ENCODE data around the gene CHRM2. TPM values are rescaled to one million over a fixed set of nuclear protein-coding genes. Genes with fewer than 3 reads are reported as not detected.

Gene CHRM2
- total and polyA plus RNA-seq, 2 of the 8 experiments (the other 6 are each of a cell fraction or from before 2014, with no cell fraction given) = 0.17 to 0.32 TPM

- Histone ChIP-seq H3K23me2 (ENCODE audit: low read depth, low read length) (no peaks in the 10 kb centered on the region), H2BK15ac (ENCODE audit: low read length) (no peak overlapping the region), H3K4me2 (ENCODE audit: insufficient read depth in 1 of 2, low read depth in 2 of 2, low read length in 2 of 2) (no peak overlapping the region), H3K9me3 (ENCODE audit: insufficient read depth in 2 of 2, low read depth in 1 of 2, low read length in 1 of 2) (no peaks in the 10 kb centered on the region), H3K18ac (ENCODE audit: extremely low read depth, low read length) (no peak overlapping the region), H3K4me1 (replicated peaks in 1 of 4; ENCODE audit: control insufficient read depth in 3 of 4, insufficient read depth in 4 of 4, low read length in 3 of 4) (0 out of 7 replicates have a peak, but pooled peaks cover 0 to 1% (median 0%) of the 10 kb centered on the region in 4 experiments), H3K23ac (ENCODE audit: insufficient read length) (no peak overlapping the region), H2BK12ac (ENCODE audit: low read depth, low read length) (no peak overlapping the region), H2BK120ac (replicated peaks; ENCODE audit: low read depth, low read length) (no peak overlapping the region), H3K79me1 (ENCODE audit: low read depth, low read length) (no peaks in the 10 kb centered on the region), H2BK5ac (ENCODE audit: low read depth, low read length) (no peak overlapping the region), H3K79me2 (ENCODE audit: control insufficient read depth in 1 of 2, insufficient read depth in 2 of 2, low read length in 2 of 2) (no peaks in the 10 kb centered on the region), H3K4ac (replicated peaks; ENCODE audit: insufficient read length, low read depth, low read length) (no peak overlapping the region), H3K4me3 (ENCODE audit: extremely low read depth in 1 of 4, insufficient read depth in 2 of 4, low read depth in 3 of 4, low read length in 4 of 4) (no peak overlapping the region), H4K91ac (replicated peaks; ENCODE audit: insufficient read length, low read length) (no peak overlapping the region), H2AFZ (ENCODE audit: low read length) (no peak overlapping the region), H2BK20ac (ENCODE audit: low read length) (no peak overlapping the region), H4K20me1 (replicated peaks in 1 of 2; ENCODE audit: control insufficient read depth in 1 of 2, insufficient read depth in 2 of 2, low read length in 2 of 2) (no peaks in the 10 kb centered on the region), H4K5ac (ENCODE audit: insufficient read length, low read depth, low read length) (no peak overlapping the region), H3K14ac (ENCODE audit: insufficient read length) (no peak overlapping the region), H4K8ac (ENCODE audit: extremely low read depth, insufficient read depth, low read length) (no peak overlapping the region), H3K27me3 (replicated peaks in 1 of 4; ENCODE audit: control insufficient read depth in 3 of 4, extremely low read depth in 1 of 4, insufficient read depth in 3 of 4, low read length in 3 of 4) (no peaks in the 10 kb centered on the region), H3K56ac (replicated peaks; ENCODE audit: insufficient read length, low read depth, low read length) (no peak overlapping the region), H2AK5ac (ENCODE audit: low read depth, low read length) (no peak overlapping the region), H3K27ac (ENCODE audit: low read depth, low read length) (no peak overlapping the region), H3K9ac (replicated peaks in 1 of 4; ENCODE audit: extremely low read depth in 1 of 4, low read depth in 3 of 4, low read length in 3 of 4) (no peak overlapping the region), H3K36me3 (ENCODE audit: control insufficient read depth in 2 of 4, insufficient read depth in 4 of 4, low read length in 3 of 4) (no peaks in the 10 kb centered on the region)
- 68% methylated on average over 2 of the region's 2 CpGs; no CpG with 5 or more reads in 1 of the 2 experiments for WGBS, 2 experiments (ENCODE audit: extremely low coverage in 1 of 2, insufficient coverage in 1 of 2, insufficient read length in 1 of 2, insufficient replicate concordance in 2 of 2, low coverage in 1 of 2, low lambda C conversion rate in 2 of 2, missing lambda C conversion rate in 1 of 2)
- POLR2A ChIA-PET (ENCODE audit: partially characterized antibody) = no interaction called here
- CTCF ChIA-PET (ENCODE audit: partially characterized antibody) = no interaction called here
- TF ChIP-seq SAP30 (IDR thresholded peaks at IDR 0.05; ENCODE audit: insufficient read depth, insufficient replicate concordance, low read length) = no peak
- no peak for TF ChIP-seq CHD1 (IDR thresholded peaks at IDR 0.05; ENCODE audit: low read depth, low read length)
- TF ChIP-seq JUND (IDR thresholded peaks at IDR 0.05; ENCODE audit: low read length) = no peak
- TF ChIP-seq YY1 (IDR thresholded peaks at IDR 0.05; ENCODE audit: low read depth, low read length) = no peak
- TF ChIP-seq ZNF274 (IDR thresholded peaks at IDR 0.05; ENCODE audit: borderline replicate concordance, extremely low read depth, low read length) = no peak
- no peak for TF ChIP-seq RAD21 (IDR thresholded peaks at IDR 0.05 in 1 of 2, conservative IDR thresholded peaks at IDR 0.05 in 1 of 2; ENCODE audit: low read depth in 2 of 2, low read length in 2 of 2)
- no peak for TF ChIP-seq SP4 (IDR thresholded peaks at IDR 0.05; ENCODE audit: low read length)
- TF ChIP-seq KDM1A (IDR thresholded peaks at IDR 0.05; ENCODE audit: borderline replicate concordance, low read length) = no peak
- TF ChIP-seq KDM5A (IDR thresholded peaks at IDR 0.05; ENCODE audit: low read length) = no peak
- no peak for TF ChIP-seq SRF (IDR thresholded peaks at IDR 0.05; ENCODE audit: low read depth, low read length)
- TF ChIP-seq, protein P1, sequence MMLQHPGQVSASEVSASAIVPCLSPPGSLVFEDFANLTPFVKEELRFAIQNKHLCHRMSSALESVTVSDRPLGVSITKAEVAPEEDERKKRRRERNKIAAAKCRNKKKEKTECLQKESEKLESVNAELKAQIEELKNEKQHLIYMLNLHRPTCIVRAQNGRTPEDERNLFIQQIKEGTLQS (IDR thresholded peaks at IDR 0.05; ENCODE audit: insufficient read depth, low read depth, low read length) = no peak
- TF ChIP-seq SP1 (IDR thresholded peaks at IDR 0.05; ENCODE audit: low read depth, low read length) = no peak
- no peak for TF ChIP-seq SIX5 (IDR thresholded peaks at IDR 0.05; ENCODE audit: low read depth, low read length)
- no peak for TF ChIP-seq RFX5 (IDR thresholded peaks at IDR 0.05; ENCODE audit: borderline replicate concordance, low read depth, low read length)
- TF ChIP-seq NANOG (IDR thresholded peaks at IDR 0.05; ENCODE audit: insufficient read depth, low read depth, low read length, poor library complexity, severe bottlenecking) = no peak
- FAIRE-seq = no peak
- DNase-seq (ENCODE audit: low read depth in 1 of 2, low spot score in 2 of 2) = no peak
Measured at GRCh38 chr7:137001041-137001440, 132.6 kb downstream of the CHRM2 start.

Measured in H1 (cell line).